GM04504 (cell line): ENCODE measurements around the gene IRF9.
"Not testable (repeated sequence)": the region's sequence is repeated elsewhere in the genome, so short reads cannot be mapped to it uniquely, and the experiment has no call there.

Experiments
- DNase-seq: peaks from one replicate; pipeline ENCODE4 v3.0.0-alpha.2; 2012; ENCODE audit warnings: low read depth

IRF9 gene

GRCh38 chr14:24195186-24196070, 34.4 kb downstream of the IRF9 start, which contains the start of gene TM9SF1:
Gene TM9SF1, minus strand, starts transcription at chr14:24195441. Its CDS starts 422 bp downstream, at chr14:24195019.
- peak; percentile 68 for DNase-seq

GRCh38 chr14:24196071-24197055, 35.3 kb downstream of the IRF9 start:
- no peak for DNase-seq

- no peak for DNase-seq
Observed at GRCh38 chr14:24197056-24197450, 36.0 kb downstream of the IRF9 start.

- no peak for DNase-seq
Observed at GRCh38 chr14:24198814-24199524, 37.9 kb downstream of the IRF9 start.

- not testable (repeated sequence) for DNase-seq
Observed at GRCh38 chr14:24202538-24202937, 41.5 kb downstream of the IRF9 start.

DNA sequence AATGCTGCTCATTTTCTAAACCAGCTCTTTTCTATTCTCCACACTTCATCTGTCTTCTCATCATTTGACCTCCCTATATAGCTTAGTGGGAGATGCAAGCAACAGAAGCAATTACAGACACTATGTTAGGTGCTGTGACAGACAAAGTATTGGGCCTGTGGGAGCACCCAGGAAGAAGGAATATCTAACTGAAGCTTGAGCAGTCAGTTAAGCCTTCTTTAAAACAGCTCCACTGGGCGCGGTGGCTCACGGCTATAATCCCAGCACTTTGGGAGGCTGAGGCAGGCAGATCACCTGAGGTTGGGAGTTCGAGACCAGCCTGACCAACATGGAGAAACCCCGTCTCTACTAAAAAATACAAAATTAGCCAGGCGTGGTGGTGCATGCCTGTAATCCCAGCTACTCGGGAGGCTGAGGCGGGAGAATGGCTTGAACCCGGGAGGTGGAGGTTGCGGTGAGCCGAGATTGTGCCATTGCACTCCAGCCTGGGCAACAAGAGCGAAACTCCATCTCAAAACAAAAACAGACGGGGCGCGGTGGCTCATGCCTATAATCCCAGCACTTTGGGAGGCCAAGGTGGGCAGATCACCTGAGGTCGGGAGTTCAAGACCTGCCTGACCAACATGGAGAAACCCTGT, 42.3 kb downstream of the IRF9 start:
- DNase-seq, result not testable (repeated sequence)

- DNase-seq, result no peak
Observed at GRCh38 chr14:24204163-24205146, 43.4 kb downstream of the IRF9 start.

DNA sequence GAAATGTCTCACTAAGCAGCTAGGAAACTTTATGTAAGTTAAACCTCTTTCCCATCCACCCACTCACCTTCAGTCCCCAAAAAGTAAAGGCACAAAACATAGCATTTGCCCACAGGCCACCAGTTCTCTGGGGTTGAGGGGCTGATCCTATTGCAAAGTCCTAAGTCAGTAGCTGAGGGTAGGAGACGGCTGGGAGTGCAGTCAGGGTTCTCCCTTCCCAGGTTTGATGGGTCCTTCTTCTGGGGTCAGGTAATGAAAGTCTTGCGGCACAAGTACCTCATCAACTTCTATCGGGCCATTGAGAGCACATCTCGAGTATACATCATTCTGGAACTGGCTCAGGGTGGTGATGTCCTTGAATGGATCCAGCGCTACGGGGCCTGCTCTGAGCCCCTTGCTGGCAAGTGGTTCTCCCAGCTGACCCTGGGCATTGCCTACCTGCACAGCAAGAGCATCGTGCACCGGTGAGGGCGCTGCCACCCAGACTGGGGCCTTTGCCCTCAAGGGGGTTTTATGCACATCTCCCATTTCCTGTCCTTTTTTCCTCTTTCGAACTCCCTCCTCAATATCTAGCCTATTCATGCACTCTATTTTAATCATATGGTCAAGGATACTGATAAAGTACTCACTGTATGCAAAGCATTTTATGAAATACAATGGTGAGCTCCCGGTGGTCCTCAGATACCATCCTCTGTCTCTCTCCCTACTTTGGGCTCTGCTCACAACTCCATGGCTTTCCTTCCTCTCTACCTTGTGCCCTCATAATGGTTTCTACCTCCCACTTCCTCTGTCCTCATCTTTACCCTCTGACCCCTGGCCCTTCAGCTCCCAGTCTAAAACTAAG, 45.4 kb downstream of the IRF9 start:
- no peak for DNase-seq

DNA sequence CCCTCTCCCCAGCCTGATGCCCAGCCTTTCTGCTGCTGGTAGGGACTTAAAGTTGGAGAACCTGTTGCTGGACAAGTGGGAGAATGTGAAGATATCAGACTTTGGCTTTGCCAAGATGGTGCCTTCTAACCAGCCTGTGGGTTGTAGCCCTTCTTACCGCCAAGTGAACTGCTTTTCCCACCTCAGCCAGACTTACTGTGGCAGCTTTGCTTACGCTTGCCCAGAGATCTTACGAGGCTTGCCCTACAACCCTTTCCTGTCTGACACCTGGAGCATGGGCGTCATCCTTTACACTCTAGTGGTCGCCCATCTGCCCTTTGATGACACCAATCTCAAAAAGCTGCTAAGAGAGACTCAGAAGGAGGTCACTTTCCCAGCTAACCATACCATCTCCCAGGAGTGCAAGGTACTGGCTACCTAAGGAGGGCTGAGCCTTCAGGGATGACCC, 46.1 kb downstream of the IRF9 start:
- DNase-seq, result no peak

DNA sequence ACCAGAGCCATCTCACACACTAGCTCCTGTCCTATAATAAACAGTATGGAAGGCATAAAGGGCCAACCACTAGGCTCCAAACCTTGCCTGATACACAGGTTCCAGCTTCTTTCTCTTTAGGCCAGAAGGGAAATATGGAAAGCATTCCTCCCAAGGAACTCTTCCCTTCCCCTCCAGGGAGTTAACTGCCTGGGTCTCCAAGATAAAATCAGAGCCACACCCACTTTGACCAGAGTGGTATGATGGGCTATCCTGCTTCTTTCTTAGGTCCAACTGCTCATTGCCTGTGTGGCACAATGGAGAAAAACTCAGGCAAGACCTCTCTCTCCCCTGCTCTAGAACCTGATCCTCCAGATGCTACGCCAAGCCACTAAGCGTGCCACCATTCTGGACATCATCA, 46.6 kb downstream of the IRF9 start:
- no peak for DNase-seq

DNA sequence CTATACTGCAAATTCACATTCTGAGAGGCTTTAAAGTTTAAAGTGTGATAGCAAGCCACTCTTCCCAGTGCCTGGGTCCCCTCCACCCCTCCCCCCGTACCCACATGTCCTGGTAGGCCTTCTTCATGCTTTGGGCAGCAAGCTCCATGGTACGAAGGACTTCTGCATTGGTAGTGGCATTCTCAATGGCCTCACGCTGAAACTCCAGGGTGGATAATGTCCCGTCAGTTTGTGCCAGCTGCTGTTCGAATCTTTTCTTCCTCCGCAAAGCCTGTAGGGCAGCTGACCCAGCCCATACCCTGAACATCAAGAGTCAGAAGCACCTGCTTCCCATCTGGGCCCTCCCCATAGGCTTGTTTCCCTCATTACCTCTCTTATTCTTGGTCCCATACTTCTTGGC, 50.2 kb downstream of the IRF9 start:
- no peak for DNase-seq

- DNase-seq, result peak; percentile 96
Observed at GRCh38 chr14:24212924-24213865, 52.1 kb downstream of the IRF9 start, which contains the start of gene CHMP4A. Gene CHMP4A, minus strand, starts transcription at chr14:24213488. Its CDS starts 49 bp downstream, at chr14:24213439.

DNA sequence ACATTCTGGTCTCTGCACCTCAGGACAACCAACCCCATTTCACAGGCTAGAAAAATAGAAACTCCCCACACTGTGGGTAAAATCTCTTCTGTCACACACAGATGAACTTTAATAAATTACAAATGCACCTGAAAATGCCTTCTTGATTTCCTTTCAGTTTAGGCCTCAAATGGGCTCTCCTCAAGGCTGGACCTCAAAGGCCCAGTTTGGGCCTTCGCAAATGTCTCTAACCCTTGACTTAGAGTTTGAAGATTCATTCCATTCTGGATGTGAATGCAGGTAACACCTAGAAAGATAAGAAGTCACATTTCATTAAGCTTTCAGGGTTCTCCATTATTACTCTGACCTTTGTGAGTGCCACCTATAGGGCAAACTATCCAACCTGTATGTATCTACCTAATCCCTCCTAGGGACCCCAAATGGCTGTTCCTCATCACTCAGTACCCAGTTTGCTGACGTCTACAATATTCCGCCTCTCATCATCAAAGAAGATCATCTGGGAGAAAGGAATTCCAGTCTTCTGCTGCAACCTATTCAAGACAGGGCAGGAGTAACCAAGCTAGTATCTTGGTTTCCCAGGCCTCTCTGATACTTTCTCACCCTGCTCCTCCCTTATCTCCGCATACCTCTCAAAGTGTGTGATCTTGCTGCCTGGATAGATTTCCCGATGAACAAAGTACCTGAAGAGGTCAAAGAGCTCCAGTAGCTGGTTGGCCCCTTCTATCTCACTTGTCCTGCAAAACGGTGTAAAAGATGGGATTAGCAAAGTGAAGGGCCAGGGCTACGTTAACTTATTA, 53.0 kb downstream of the IRF9 start:
- DNase-seq, result no peak

DNA sequence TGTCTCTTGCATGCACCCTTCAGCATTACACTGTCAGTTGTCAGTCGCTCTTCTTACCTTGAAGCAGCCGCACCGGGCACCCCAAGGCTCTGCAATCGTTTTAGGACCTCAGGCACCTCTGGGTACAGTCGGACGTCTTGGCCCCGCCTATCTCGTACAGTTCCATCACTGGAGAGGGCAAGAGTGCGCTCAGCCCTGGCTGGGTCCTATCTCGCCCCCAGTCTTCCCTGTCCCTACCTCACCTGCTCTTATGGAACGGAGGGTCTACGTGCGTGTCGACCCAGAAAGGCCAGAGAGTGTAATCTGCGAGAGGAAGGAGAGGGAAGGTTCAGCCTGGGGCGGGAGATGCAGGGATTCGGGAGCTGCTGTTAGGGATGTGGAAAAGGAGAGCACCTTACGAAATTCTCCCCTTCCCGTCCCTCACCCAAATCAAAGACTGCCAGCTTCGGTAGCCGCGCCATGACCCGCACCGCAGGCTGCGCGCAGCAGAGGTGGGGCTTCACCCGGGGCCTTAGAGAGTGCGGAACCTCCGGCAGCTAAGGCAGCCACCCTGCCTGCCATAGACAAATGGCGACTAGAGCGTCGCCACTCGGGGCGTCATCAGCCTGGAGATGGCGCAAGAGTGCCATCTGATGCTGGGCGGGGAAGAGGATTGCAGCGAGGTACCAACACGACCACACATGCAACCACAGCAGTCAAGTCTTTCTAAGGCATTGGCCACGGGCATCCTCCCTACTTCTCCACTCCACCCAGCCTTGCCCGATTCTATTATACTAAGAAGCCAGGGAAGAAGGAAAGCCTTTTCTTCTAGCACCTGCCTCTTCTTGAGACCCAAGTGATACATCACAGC, 54.7 kb downstream of the IRF9 start, which contains the start of gene MDP1:
Gene MDP1, minus strand, starts transcription at position 572 of the 850 bp plus-strand sequence. Its CDS starts 111 bp downstream, at position 461.
- DNase-seq, result peak; percentile 65
